OCI-LY3 (cell line): ENCODE measurements around the gene SCART1.
"Not testable (repeated sequence)": the region's sequence is repeated elsewhere in the genome, so short reads cannot be mapped to it uniquely, and the experiment has no call there.

ENCODE experiments used
- H2AFZ ChIP-seq: fragments of 200-600, 300-600 bp; shearing (Covaris generic); 2 replicates; pipeline ENCODE4 v1.6.0; 2014; ENCODE audit warnings: antibody characterized with exemption, low read depth, low read length
- H3K27ac ChIP-seq: fragments of 200-600, 300-600 bp; sonication (generic); 2 replicates; pipeline ENCODE4 v1.5.1; 2014; ENCODE audit warnings: mild to moderate bottlenecking, low read length, moderate library complexity, mixed read lengths
- H3K27me3 ChIP-seq: fragments of 200-600, 300-600 bp; sonication (generic); 2 replicates; pipeline ENCODE4 v1.6.1; 2014; ENCODE audit warnings: low read depth, low read length, mixed read lengths
- H3K36me3 ChIP-seq: fragments of 200-600, 300-600 bp; sonication (generic); replicated peaks from 2 replicates; pipeline ENCODE3; 2014; ENCODE audit warnings: low read depth, low read length, mixed read lengths
- H3K4me1 ChIP-seq: fragments of 300-600, 200-600 bp; sonication (generic); 2 replicates; pipeline ENCODE4 v1.6.1; 2014; ENCODE audit warnings: low read length, mixed read lengths
- H3K4me2 ChIP-seq: fragments of 200-600, 300-600 bp; sonication (generic); 2 replicates; pipeline ENCODE4 v1.6.1; 2014; ENCODE audit warnings: low read length, mixed read lengths
- H3K4me3 ChIP-seq: fragments of 300-600, 200-600 bp; sonication (generic); 2 replicates; pipeline ENCODE4 v1.5.1; 2014; ENCODE audit warnings: antibody characterized with exemption, mild to moderate bottlenecking, low read length, moderate library complexity
- H3K79me2 ChIP-seq: fragments of 300-600, 200-600 bp; shearing (Covaris generic); 2 replicates; pipeline ENCODE4 v1.6.1; 2014; ENCODE audit warnings: mild to moderate bottlenecking, low read length, mixed read lengths
- H3K9ac ChIP-seq: fragments of 300-600, 200-600 bp; shearing (Covaris generic); 2 replicates; pipeline ENCODE4 v1.6.0; 2014; ENCODE audit warnings: mild to moderate bottlenecking, low read length, moderate library complexity
- H3K9me3 ChIP-seq: fragments of 200-600, 300-600 bp; shearing (Covaris generic); 2 replicates; pipeline ENCODE4 v1.6.1; 2014; ENCODE audit warnings: low read length, mixed read lengths; ENCODE audit not compliant: insufficient read depth
- H4K20me1 ChIP-seq: fragments of 200-600, 300-600 bp; sonication (generic); 2 replicates; pipeline ENCODE4 v1.6.1; 2016; ENCODE audit warnings: low read length, mixed read lengths; ENCODE audit not compliant: insufficient read depth
- CTCF ChIP-seq: fragments of 200-600, 300-600 bp; sonication (generic); IDR thresholded peaks from 2 replicates; pipeline ENCODE4 v1.5.1; 2014; ENCODE audit warnings: antibody characterized with exemption, low read length, low read depth
- EZH2phosphoT487 ChIP-seq: fragments of 200-600 bp; shearing (Covaris generic); IDR thresholded peaks from 2 replicates; pipeline ENCODE4 v1.6.1; 2018; ENCODE audit warnings: antibody characterized with exemption, mixed run types, low read depth

SCART1 gene

GRCh38 chr10:133487085-133487484 lies 33.3 kb downstream of the SCART1 start:
- H3K27me3 ChIP-seq = no peaks in the 10 kb centered on the region
- H3K79me2 ChIP-seq = no peaks in the 10 kb centered on the region
- H3K27ac ChIP-seq = no peak overlapping the region
- H3K36me3 ChIP-seq = no peaks in the 10 kb centered on the region
- no peak overlapping the region for H2AFZ ChIP-seq
- H4K20me1 ChIP-seq = no peaks in the 10 kb centered on the region
- peaks cover 14% of the 10 kb centered on the region for H3K4me1 ChIP-seq
- TF ChIP-seq CTCF (no peak), EZH2phosphoT487 (no peak)
- H3K9ac ChIP-seq = no peak overlapping the region
- H3K4me2 ChIP-seq = no peak overlapping the region
- no peak overlapping the region for H3K4me3 ChIP-seq
- H3K9me3 ChIP-seq = no peaks in the 10 kb centered on the region

DNA sequence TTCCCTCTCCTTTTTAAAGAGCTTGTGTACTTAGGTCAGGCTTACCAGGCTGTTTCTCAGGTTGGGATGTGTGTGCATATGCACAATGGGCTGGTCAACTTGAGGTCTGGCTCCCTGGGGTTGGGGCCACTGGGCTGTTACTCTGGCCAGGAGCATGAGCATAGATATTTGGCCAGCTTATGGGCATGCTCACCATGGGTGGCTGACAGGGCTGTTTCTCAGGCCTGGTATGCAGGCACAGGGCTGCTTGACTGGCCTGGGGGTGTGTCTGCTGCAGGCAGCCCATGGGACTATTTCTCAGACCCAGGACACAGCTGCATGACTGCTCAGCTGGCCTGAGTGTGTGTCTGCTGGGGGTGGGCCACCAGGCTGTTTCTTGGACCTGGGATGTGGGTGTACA lies 34.6 kb downstream of the SCART1 start:
- Histone ChIP-seq H3K9ac (no peak overlapping the region), H3K79me2 (no peaks in the 10 kb centered on the region), H3K4me1 (peaks cover 14% of the 10 kb centered on the region), H3K9me3 (no peaks in the 10 kb centered on the region), H3K4me2 (no peak overlapping the region), H3K36me3 (no peaks in the 10 kb centered on the region), H3K4me3 (no peak overlapping the region), H3K27ac (no peak overlapping the region), H4K20me1 (no peaks in the 10 kb centered on the region), H2AFZ (no peak overlapping the region), H3K27me3 (no peaks in the 10 kb centered on the region)
- TF ChIP-seq EZH2phosphoT487 (no peak), CTCF (no peak)

DNA sequence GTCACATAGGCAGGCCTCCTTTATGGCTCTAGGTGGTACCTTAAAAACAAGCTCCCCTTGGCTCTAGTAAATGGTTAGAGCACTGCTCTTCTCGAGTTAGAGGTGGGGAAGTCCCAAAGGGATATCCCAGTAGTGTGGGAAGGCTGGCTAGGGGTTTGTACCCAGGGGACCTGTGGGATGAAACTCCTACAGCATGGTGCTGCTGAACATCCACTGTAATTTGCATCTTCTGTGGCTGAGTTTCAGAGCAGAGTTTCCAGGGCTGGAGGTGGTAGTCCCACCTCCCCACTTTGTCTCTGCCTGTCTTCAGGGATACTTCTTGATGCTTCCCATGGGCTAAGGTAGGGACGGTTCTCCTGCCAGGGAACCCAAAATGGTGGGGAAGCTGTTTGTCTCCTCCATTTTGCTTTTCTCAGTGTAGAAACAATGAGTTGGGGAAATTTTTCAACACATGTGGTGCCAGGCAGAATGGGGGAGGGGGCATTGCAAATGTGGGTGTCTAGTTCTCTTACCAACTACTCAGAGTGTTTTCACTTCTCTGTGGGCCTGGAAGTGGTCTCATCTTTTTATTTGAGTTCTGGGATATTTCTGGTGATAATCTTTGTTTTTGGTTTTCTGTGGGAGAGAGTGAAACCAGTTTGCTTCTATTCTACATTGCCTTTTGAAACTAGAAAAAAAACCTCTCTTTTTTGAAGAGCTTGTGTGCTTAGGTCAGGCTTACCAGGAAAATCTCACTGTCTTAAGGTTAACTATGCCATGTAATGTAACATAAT lies 36.3 kb downstream of the SCART1 start:
- Histone ChIP-seq H3K4me1 (peaks cover 16% of the 10 kb centered on the region), H3K27me3 (no peaks in the 10 kb centered on the region), H3K36me3 (no peaks in the 10 kb centered on the region), H2AFZ (no peak overlapping the region; the same call in 1 of the 2 replicates), H4K20me1 (no peaks in the 10 kb centered on the region), H3K4me3 (no peak overlapping the region), H3K9me3 (no peaks in the 10 kb centered on the region), H3K79me2 (no peaks in the 10 kb centered on the region), H3K27ac (peak overlapping the region; percentile 37; the same call in 1 of the 2 replicates), H3K4me2 (peak overlapping the region; percentile 16; the same call in 1 of the 2 replicates), H3K9ac (no peak overlapping the region)
- no peak for TF ChIP-seq EZH2phosphoT487
- TF ChIP-seq CTCF = no peak

- H3K4me1 ChIP-seq = peaks cover 16% of the 10 kb centered on the region
- H3K9me3 ChIP-seq, H3K27me3 ChIP-seq, H3K4me2 ChIP-seq, H3K27ac ChIP-seq, H3K36me3 ChIP-seq, H2AFZ ChIP-seq, H3K4me3 ChIP-seq, H3K79me2 ChIP-seq, H4K20me1 ChIP-seq, H3K9ac ChIP-seq: not testable (repeated sequence)
These were observed 39.8 kb downstream of the SCART1 start for GRCh38 chr10:133493562-133493961.
